CD8-positive, alpha-beta memory T cell (primary cell): ENCODE results near the gene PSMC4. TPM values are rescaled to one million over a fixed set of nuclear protein-coding genes. Genes with fewer than 3 reads are reported as not detected.
A peak's percentile ranks its signal among the peaks of the same experiment; 100 is the strongest.

Source experiments
- CTCF ChIA-PET: fragments of 350-600 bp; sonication (Branson Sonifier 250); formaldehyde crosslinking; loops from one replicate; lab custom pipeline; 2021; ENCODE audit warnings: antibody characterized with exemption; lab: Charles Lee
- POLR2A ChIA-PET: fragments of 350-600 bp; sonication (Branson Sonifier 250); formaldehyde crosslinking; loops from one replicate; lab custom pipeline; 2021; ENCODE audit warnings: antibody characterized with exemption; lab: Charles Lee
- DNase-seq, 5 donors: peaks; one replicate each; pipeline versions ENCODE4 v3.0.0 to v3.0.0-alpha.2; 2020 to 2022; ENCODE audit warnings: mixed read lengths in 1 of 5
- H3K27ac ChIP-seq: one replicate; pipeline ENCODE4 v1.7.0; 2013; ENCODE audit warnings: low read depth, mild to moderate bottlenecking, low read length, moderate library complexity
- H3K27me3 ChIP-seq: 2 replicates; pipeline ENCODE4 v1.7.0; 2013; ENCODE audit warnings: low read length, mild to moderate bottlenecking; ENCODE audit not compliant: insufficient read depth, poor library complexity, severe bottlenecking
- H3K36me3 ChIP-seq: 2 replicates; pipeline ENCODE4 v1.7.0; 2013; ENCODE audit warnings: mild to moderate bottlenecking, low read length, moderate library complexity; ENCODE audit not compliant: insufficient read depth
- H3K4me1 ChIP-seq: 2 replicates; pipeline ENCODE4 v1.7.0; 2013; ENCODE audit warnings: mild to moderate bottlenecking, low read length, moderate library complexity; ENCODE audit not compliant: insufficient read depth
- H3K4me3 ChIP-seq: 2 replicates; pipeline ENCODE4 v1.7.0; 2013; ENCODE audit warnings: mild to moderate bottlenecking, low read length
- H3K9me3 ChIP-seq: 2 replicates; pipeline ENCODE4 v1.7.0; 2013; ENCODE audit warnings: mild to moderate bottlenecking, low read length
- H3K27ac Mint-ChIP-seq, 8 donors: one replicate each; pipeline ENCODE4 v1.8.0; 2020 to 2021; ENCODE audit warnings: mixed read lengths in 8 of 8, mild to moderate bottlenecking in 6 of 8, inconsistent platforms in 3 of 8, moderate library complexity in 3 of 8
- H3K27me3 Mint-ChIP-seq, 2 donors: one replicate each; pipeline ENCODE4 v1.8.0; 2020 to 2021; ENCODE audit warnings: mixed read lengths in 2 of 2, mild to moderate bottlenecking in 1 of 2, moderate library complexity in 1 of 2
- H3K36me3 Mint-ChIP-seq, 3 donors: one replicate each; pipeline ENCODE4 v1.8.0; 2020 to 2021; ENCODE audit warnings: mixed read lengths in 3 of 3, inconsistent platforms in 1 of 3, mild to moderate bottlenecking in 1 of 3
- H3K4me1 Mint-ChIP-seq, 3 donors: one replicate each; pipeline ENCODE4 v1.8.0; 2020 to 2021; ENCODE audit warnings: mixed read lengths in 3 of 3, inconsistent platforms in 1 of 3, mild to moderate bottlenecking in 1 of 3
- H3K4me3 Mint-ChIP-seq, 7 donors: one replicate each; pipeline ENCODE4 v1.8.0; 2020 to 2021; ENCODE audit warnings: mixed read lengths in 7 of 7, mild to moderate bottlenecking in 6 of 7, moderate library complexity in 4 of 7, inconsistent platforms in 2 of 7
- H3K9me3 Mint-ChIP-seq, 5 donors: one replicate each; pipeline ENCODE4 v1.8.0; 2020 to 2022; ENCODE audit warnings: mixed read lengths in 5 of 5, mild to moderate bottlenecking in 3 of 5, moderate library complexity in 2 of 5, inconsistent platforms in 1 of 5
- polyA plus RNA-seq: library from polyadenylated mRNA; unstranded; fragments of 300-500 nt; fragmentation: Illumina TruSeq; gene quantifications from one replicate; pipeline ENCODE4 v1.2.3, GENCODE V29; 2021
- total RNA-seq, 2 experiments: library from RNA; stranded (reverse); gene quantifications; one replicate each; pipeline ENCODE4 v1.2.3, GENCODE V29; 2021

PSMC4 gene
- total and polyA plus RNA-seq, 3 experiments from 2014 or later = 114 to 179 (median 170) TPM

GRCh38 chr19:39928357-39928725, 42.6 kb upstream of the PSMC4 start:
- Mint-ChIP-seq H3K4me1 (peaks cover 8 to 26% (median 11%) of the 10 kb centered on the region in 3 donors), H3K27me3 (no peaks in the 10 kb centered on the region), H3K4me3 (no peak overlapping the region), H3K27ac (no peak overlapping the region), H3K9me3 (no peaks in the 10 kb centered on the region), H3K36me3 (peaks cover 3 to 17% (median 10%) of the 10 kb centered on the region in 3 donors)
- H3K4me3 ChIP-seq = no peak overlapping the region
- POLR2A ChIA-PET = no interaction called here
- CTCF ChIA-PET = interaction anchor here (3.0 kb wide), 1 partner anchor 42 kb away, joined by 16 read pairs; the partner anchor contains the start of gene PSMC4
- H3K9me3 ChIP-seq = no peaks in the 10 kb centered on the region
- DNase-seq = no peak
- peaks cover 8% of the 10 kb centered on the region for H3K4me1 ChIP-seq
- H3K36me3 ChIP-seq = no peaks in the 10 kb centered on the region
- no peak overlapping the region for H3K27ac ChIP-seq
- H3K27me3 ChIP-seq = no peaks in the 10 kb centered on the region

GRCh38 chr19:39929750-39930149, 41.2 kb upstream of the PSMC4 start:
- Histone ChIP-seq H3K36me3 (no peaks in the 10 kb centered on the region), H3K27ac (no peak overlapping the region), H3K27me3 (no peaks in the 10 kb centered on the region), H3K4me3 (no peak overlapping the region), H3K4me1 (peaks cover 18% of the 10 kb centered on the region), H3K9me3 (no peaks in the 10 kb centered on the region)
- H3K4me3 Mint-ChIP-seq = no peak overlapping the region
- no peak for DNase-seq
- H3K27ac Mint-ChIP-seq = peak overlapping the region in 1 of 8 donors; percentile 20
- no peaks in the 10 kb centered on the region for H3K9me3 Mint-ChIP-seq
- H3K4me1 Mint-ChIP-seq = peaks cover 19 to 40% (median 22%) of the 10 kb centered on the region in 3 donors
- no peaks in the 10 kb centered on the region for H3K27me3 Mint-ChIP-seq
- peaks cover 3 to 10% (median 10%) of the 10 kb centered on the region in 3 donors for H3K36me3 Mint-ChIP-seq
- CTCF ChIA-PET = interaction anchor here (3.0 kb wide), 1 partner anchor 41 kb away, joined by 16 read pairs; the partner anchor contains the start of gene PSMC4
- POLR2A ChIA-PET = interaction anchor here (0.7 kb wide), 1 partner anchor 8 kb away, joined by 3 read pairs; no protein-coding TSS in a partner anchor

GRCh38 chr19:39934584-39935363, 36.2 kb upstream of the PSMC4 start, which contains the start of gene FCGBP:
Gene FCGBP (minus strand): TSS chr19:39934634.
- peak within 1 kb of the TSS in 4 of 7 donors; percentile 17 to 61 (median 34) for H3K4me3 Mint-ChIP-seq
- DNase-seq = no peak
- Histone ChIP-seq H3K27ac (no peak within 1 kb of the TSS), H3K27me3 (no peaks in the 10 kb centered on the region), H3K36me3 (no peaks in the 10 kb centered on the region), H3K4me1 (peaks cover 40% of the 10 kb centered on the region), H3K4me3 (no peak within 1 kb of the TSS), H3K9me3 (no peaks in the 10 kb centered on the region)
- peaks cover 2 to 9% (median 7%) of the 10 kb centered on the region in 5 donors for H3K9me3 Mint-ChIP-seq
- H3K27me3 Mint-ChIP-seq = no peaks in the 10 kb centered on the region
- peak within 1 kb of the TSS; percentile 30 to 87 (median 80) for H3K27ac Mint-ChIP-seq
- peaks cover 47 to 67% (median 60%) of the 10 kb centered on the region in 3 donors for H3K4me1 Mint-ChIP-seq
- POLR2A ChIA-PET = no interaction called here
- H3K36me3 Mint-ChIP-seq = peaks cover 0 to 14% (median 3%) of the 10 kb centered on the region in 3 donors
- CTCF ChIA-PET = interaction anchor here (3.6 kb wide), 1 partner anchor 36 kb away, joined by 15 read pairs; the partner anchor contains the start of gene PSMC4

- Histone ChIP-seq H3K4me3 (no peak overlapping the region), H3K9me3 (no peaks in the 10 kb centered on the region), H3K27ac (no peak overlapping the region), H3K27me3 (no peaks in the 10 kb centered on the region), H3K36me3 (no peaks in the 10 kb centered on the region), H3K4me1 (peaks cover 44% of the 10 kb centered on the region)
- DNase-seq = no peak
- CTCF ChIA-PET = interaction anchor here (1.2 to 3.6 kb wide), 2 partner anchors 18 to 36 kb away, joined by 4 to 15 read pairs; partner anchors contain the start of gene PSMC4
- H3K27me3 Mint-ChIP-seq = no peaks in the 10 kb centered on the region
- H3K36me3 Mint-ChIP-seq = peaks cover 0 to 12% (median 2%) of the 10 kb centered on the region in 3 donors
- no peak overlapping the region for H3K4me3 Mint-ChIP-seq
- H3K4me1 Mint-ChIP-seq = peaks cover 50 to 65% (median 59%) of the 10 kb centered on the region in 3 donors
- peak overlapping the region in 6 of 8 donors; percentile 30 to 85 (median 80) for H3K27ac Mint-ChIP-seq
- peaks cover 2 to 12% (median 10%) of the 10 kb centered on the region in 5 donors for H3K9me3 Mint-ChIP-seq
- POLR2A ChIA-PET = no interaction called here
Measured at GRCh38 chr19:39935364-39935661, 35.7 kb upstream of the PSMC4 start.

- Mint-ChIP-seq H3K27me3 (no peaks in the 10 kb centered on the region), H3K4me1 (peaks cover 57 to 70% (median 64%) of the 10 kb centered on the region in 3 donors), H3K9me3 (peaks cover 6 to 18% (median 17%) of the 10 kb centered on the region in 5 donors), H3K4me3 (peak overlapping the region in 2 of 7 donors; percentile 11 to 45), H3K36me3 (peaks cover 0 to 17% (median 2%) of the 10 kb centered on the region in 3 donors), H3K27ac (peak overlapping the region; percentile 30 to 95 (median 82))
- ChIA-PET CTCF (interaction anchor here (1.1 to 1.2 kb wide), 2 partner anchors 18 to 35 kb away, joined by 4 to 10 read pairs; partner anchors contain the start of gene PSMC4), POLR2A (interaction anchor here (0.6 to 0.7 kb wide), 2 partner anchors 17 to 634 kb away, joined by 3 to 18 read pairs; no protein-coding TSS in a partner anchor)
- H3K36me3 ChIP-seq = no peaks in the 10 kb centered on the region
- H3K4me1 ChIP-seq = peaks cover 51% of the 10 kb centered on the region
- no peaks in the 10 kb centered on the region for H3K9me3 ChIP-seq
- no peak overlapping the region for H3K4me3 ChIP-seq
- DNase-seq = no peak
- H3K27me3 ChIP-seq = no peaks in the 10 kb centered on the region
- H3K27ac ChIP-seq = no peak overlapping the region
Measured at GRCh38 chr19:39936020-39936419, 34.9 kb upstream of the PSMC4 start.

- H3K4me1 Mint-ChIP-seq = peaks cover 63 to 76% (median 70%) of the 10 kb centered on the region in 3 donors
Measured at GRCh38 chr19:39936622-39937021, 34.3 kb upstream of the PSMC4 start.

GRCh38 chr19:39937094-39937720, 33.8 kb upstream of the PSMC4 start:
- H3K36me3 Mint-ChIP-seq = peaks cover 0 to 18% (median 2%) of the 10 kb centered on the region in 3 donors
- Histone ChIP-seq H3K4me3 (no peak overlapping the region), H3K36me3 (no peaks in the 10 kb centered on the region), H3K9me3 (no peaks in the 10 kb centered on the region), H3K27me3 (no peaks in the 10 kb centered on the region), H3K27ac (no peak overlapping the region), H3K4me1 (peaks cover 62% of the 10 kb centered on the region)
- no peaks in the 10 kb centered on the region for H3K27me3 Mint-ChIP-seq
- ChIA-PET CTCF (interaction anchor here (2.0 kb wide), 1 partner anchor 33 kb away, joined by 15 read pairs; the partner anchor contains the start of gene PSMC4), POLR2A (no interaction called here)
- peak in 3 of 5 donors; percentile 37 to 54 (median 51) for DNase-seq
- peaks cover 67 to 79% (median 76%) of the 10 kb centered on the region in 3 donors for H3K4me1 Mint-ChIP-seq
- H3K9me3 Mint-ChIP-seq = peaks cover 10 to 21% (median 17%) of the 10 kb centered on the region in 5 donors
- peak overlapping the region; percentile 71 to 92 (median 86) for H3K27ac Mint-ChIP-seq
- peak overlapping the region in 4 of 7 donors; percentile 11 to 61 (median 36) for H3K4me3 Mint-ChIP-seq

More at GRCh38 chr19:39936622-39937021, 34.3 kb upstream of the PSMC4 start:
- no peak for DNase-seq
- no peak overlapping the region for H3K27ac ChIP-seq
- H3K36me3 Mint-ChIP-seq = peaks cover 0 to 18% (median 2%) of the 10 kb centered on the region in 3 donors
- H3K4me1 ChIP-seq = peaks cover 57% of the 10 kb centered on the region
- H3K4me3 Mint-ChIP-seq = peak overlapping the region in 5 of 7 donors; percentile 11 to 61 (median 37)
- H3K9me3 ChIP-seq = no peaks in the 10 kb centered on the region
- H3K9me3 Mint-ChIP-seq = peaks cover 10 to 21% (median 17%) of the 10 kb centered on the region in 5 donors
- no peaks in the 10 kb centered on the region for H3K27me3 ChIP-seq
- CTCF ChIA-PET = interaction anchor here (1.1 to 2.0 kb wide), 3 partner anchors 17 to 34 kb away, joined by 4 to 15 read pairs (median 10); partner anchors contain the start of gene PSMC4
- H3K27ac Mint-ChIP-seq = peak overlapping the region; percentile 71 to 95 (median 89)
- H3K4me3 ChIP-seq = no peak overlapping the region
- H3K36me3 ChIP-seq = no peaks in the 10 kb centered on the region
- POLR2A ChIA-PET = interaction anchor here (0.7 kb wide), 1 partner anchor 17 kb away, joined by 3 read pairs; no protein-coding TSS in a partner anchor
- H3K27me3 Mint-ChIP-seq = no peaks in the 10 kb centered on the region
